PFSK-1 (cell line): ENCODE results near the gene ETV5.

Experiments
- FOXP2 ChIP-seq: optimal IDR thresholded peaks from 2 replicates; pipeline ENCODE3; 2011; ENCODE audit warnings: borderline replicate concordance, control low read depth, inconsistent platforms; ENCODE audit not compliant: insufficient read depth; ENCODE audit errors: extremely low read length, extremely low read depth
- POLR2AphosphoS5 ChIP-seq: IDR thresholded peaks from 2 replicates; pipeline ENCODE4 v1.6.1; 2012; ENCODE audit warnings: low read depth, mild to moderate bottlenecking, control low read depth, low read length, moderate library complexity
- SIN3A ChIP-seq: IDR thresholded peaks from 2 replicates; pipeline ENCODE4 v1.6.1; 2012; ENCODE audit warnings: mild to moderate bottlenecking, low read length, moderate library complexity, borderline replicate concordance; ENCODE audit not compliant: insufficient read depth
- TAF1 ChIP-seq: IDR thresholded peaks from 2 replicates; pipeline ENCODE4 v1.6.1; 2012; ENCODE audit warnings: low read length, control low read depth, borderline replicate concordance; ENCODE audit not compliant: insufficient read depth
- TF ChIP-seq, protein P1 (sequence below), 2 experiments: IDR thresholded peaks; 2 replicates each; pipeline versions ENCODE4 v1.6.1 to v1.8.0; 2011 to 2012; ENCODE audit warnings: low read depth in 2 of 2, low read length in 2 of 2, control low read depth in 1 of 2, inconsistent platforms in 1 of 2, mild to moderate bottlenecking in 1 of 2, moderate library complexity in 1 of 2; ENCODE audit not compliant: insufficient read depth in 1 of 2

DNA sequence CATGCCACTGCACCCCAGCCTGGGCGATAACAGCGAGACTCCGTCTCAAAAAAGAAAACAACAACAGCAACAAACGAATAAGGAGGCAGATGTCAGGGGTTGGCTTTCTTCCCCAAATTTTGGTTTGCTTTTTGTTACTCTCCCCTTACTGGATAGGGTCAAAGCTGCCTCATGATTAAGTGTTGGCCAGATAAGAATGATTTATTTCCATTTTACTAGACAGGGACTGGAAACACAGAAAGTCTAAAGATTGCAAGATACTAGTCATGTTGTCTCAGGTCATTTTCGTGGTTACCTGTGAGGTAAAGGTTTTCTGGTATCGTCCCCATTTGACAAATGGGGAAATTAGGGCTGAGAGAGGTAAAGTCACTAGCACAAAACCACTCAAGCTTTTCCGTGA lies 18.6 kb upstream of the ETV5 start:
- TF ChIP-seq SIN3A (no peak), POLR2AphosphoS5 (no peak), TAF1 (no peak), FOXP2 (no peak)
- TF ChIP-seq, protein P1, sequence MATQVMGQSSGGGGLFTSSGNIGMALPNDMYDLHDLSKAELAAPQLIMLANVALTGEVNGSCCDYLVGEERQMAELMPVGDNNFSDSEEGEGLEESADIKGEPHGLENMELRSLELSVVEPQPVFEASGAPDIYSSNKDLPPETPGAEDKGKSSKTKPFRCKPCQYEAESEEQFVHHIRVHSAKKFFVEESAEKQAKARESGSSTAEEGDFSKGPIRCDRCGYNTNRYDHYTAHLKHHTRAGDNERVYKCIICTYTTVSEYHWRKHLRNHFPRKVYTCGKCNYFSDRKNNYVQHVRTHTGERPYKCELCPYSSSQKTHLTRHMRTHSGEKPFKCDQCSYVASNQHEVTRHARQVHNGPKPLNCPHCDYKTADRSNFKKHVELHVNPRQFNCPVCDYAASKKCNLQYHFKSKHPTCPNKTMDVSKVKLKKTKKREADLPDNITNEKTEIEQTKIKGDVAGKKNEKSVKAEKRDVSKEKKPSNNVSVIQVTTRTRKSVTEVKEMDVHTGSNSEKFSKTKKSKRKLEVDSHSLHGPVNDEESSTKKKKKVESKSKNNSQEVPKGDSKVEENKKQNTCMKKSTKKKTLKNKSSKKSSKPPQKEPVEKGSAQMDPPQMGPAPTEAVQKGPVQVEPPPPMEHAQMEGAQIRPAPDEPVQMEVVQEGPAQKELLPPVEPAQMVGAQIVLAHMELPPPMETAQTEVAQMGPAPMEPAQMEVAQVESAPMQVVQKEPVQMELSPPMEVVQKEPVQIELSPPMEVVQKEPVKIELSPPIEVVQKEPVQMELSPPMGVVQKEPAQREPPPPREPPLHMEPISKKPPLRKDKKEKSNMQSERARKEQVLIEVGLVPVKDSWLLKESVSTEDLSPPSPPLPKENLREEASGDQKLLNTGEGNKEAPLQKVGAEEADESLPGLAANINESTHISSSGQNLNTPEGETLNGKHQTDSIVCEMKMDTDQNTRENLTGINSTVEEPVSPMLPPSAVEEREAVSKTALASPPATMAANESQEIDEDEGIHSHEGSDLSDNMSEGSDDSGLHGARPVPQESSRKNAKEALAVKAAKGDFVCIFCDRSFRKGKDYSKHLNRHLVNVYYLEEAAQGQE (IDR thresholded peaks at IDR 0.05; ENCODE audit: insufficient read depth in 1 of 2, low read depth in 2 of 2, low read length in 2 of 2) = no peak
